ENCODE results near the gene ATP12A.

- no peak for TF ChIP-seq CTCF (IDR thresholded peaks at IDR 0.05)
- TF ChIP-seq POLR2A (IDR thresholded peaks at IDR 0.05) = no peak
Observed at GRCh38 chr13:24679686-24680085, 522 bp upstream of the ATP12A start.

Measured in body of pancreas (tissue), 4 donors.